Right atrium auricular region (tissue), 2 donors: ENCODE measurements around the gene NBPF1. TPM values are rescaled to one million over a fixed set of nuclear protein-coding genes. Genes with fewer than 3 reads are reported as not detected.
"Not testable (repeated sequence)": the region's sequence is repeated elsewhere in the genome, so short reads cannot be mapped to it uniquely, and the experiment has no call there.

Experiments
- DNase-seq: peaks from one replicate; pipeline ENCODE4 v3.0.0-alpha.2; 2019; ENCODE audit warnings: low spot score
- H3K27ac ChIP-seq, 2 donors: fragments of 200-600 bp; sonication (generic); 1 replicate in 1 of 2; 2 replicates in 1 of 2; pipeline ENCODE4 v1.5.1; 2016 to 2019
- H3K27me3 ChIP-seq, 2 donors: fragments of 200-600 bp; sonication (generic); one replicate each; pipeline versions ENCODE4 v1.5.1 to v1.6.0; 2017 to 2019
- H3K36me3 ChIP-seq: fragments of 200-600 bp; sonication (generic); one replicate; pipeline ENCODE4 v1.5.1; 2016
- H3K4me1 ChIP-seq, 2 donors: fragments of 200-600 bp; sonication (generic); one replicate each; pipeline versions ENCODE4 v1.5.1 to v1.6.0; 2017 to 2019
- H3K4me3 ChIP-seq, 2 donors: fragments of 200-600 bp; sonication (generic); 1 replicate in 1 of 2; 2 replicates in 1 of 2; pipeline ENCODE4 v1.5.1; 2017 to 2019; ENCODE audit warnings: mild to moderate bottlenecking in 1 of 2, moderate library complexity in 1 of 2
- H3K9me3 ChIP-seq, 2 donors: fragments of 200-600 bp; sonication (generic); one replicate each; pipeline ENCODE4 v1.5.1; 2019
- total RNA-seq, 2 donors: library from RNA; depleted of rRNA; stranded (reverse); fragments of >200 nt; gene quantifications; one replicate each; pipeline ENCODE4 v1.1.0, GENCODE V29; 2016
- TF ChIP-seq, protein P1 (sequence below), 2 donors: fragments of 200-600 bp; sonication (generic); IDR thresholded peaks; one replicate each; pipeline ENCODE4 v1.5.1; 2019; ENCODE audit warnings: antibody characterized with exemption in 2 of 2

The NBPF1 gene
- total RNA-seq, 2 donors from 2014 or later, result 15.1 to 20.0 TPM

DNA sequence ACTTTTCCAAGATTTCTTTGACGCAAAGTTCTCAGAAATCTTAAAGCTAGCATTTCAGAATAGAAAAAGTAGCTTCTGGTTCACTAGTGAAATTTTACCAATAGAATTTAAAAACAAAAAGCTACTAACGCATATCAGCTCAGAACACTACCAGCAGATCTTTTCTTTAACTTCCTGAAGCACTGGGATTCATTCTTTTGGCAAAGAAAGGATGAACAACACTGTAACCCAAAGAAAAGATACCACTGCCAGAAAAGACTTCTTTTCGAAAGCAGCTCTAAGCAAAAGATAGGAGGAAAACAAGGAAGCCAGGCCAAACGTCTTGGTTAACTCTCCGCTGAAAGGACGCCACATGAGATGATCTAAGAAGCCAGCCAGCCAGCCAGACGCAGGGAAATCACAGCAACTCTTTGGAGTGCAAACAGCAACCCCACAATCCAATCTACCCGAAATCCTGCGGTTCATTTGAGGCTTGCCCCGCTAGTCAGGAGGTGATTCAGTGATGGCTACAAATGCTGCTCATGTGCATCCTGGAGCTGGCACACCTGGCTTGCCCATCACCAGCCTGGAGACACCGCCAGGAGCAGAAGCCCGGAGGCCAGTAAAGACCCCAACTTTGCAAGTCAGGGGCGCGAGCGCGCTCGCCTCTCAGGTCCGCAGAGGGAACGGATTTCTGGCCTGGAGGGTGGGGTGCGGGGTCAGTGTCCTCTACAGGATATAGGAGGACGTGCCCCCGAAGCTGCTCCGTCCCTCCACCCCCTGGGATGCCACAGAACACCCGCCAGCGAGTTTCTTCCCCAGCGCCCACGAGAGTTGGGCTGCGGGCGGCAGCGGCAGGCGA lies 812 bp downstream of the NBPF1 start:
- H3K27me3 ChIP-seq, result no peaks in the 10 kb centered on the region
- peaks cover 0 to 23% of the 10 kb centered on the region in 2 donors for H3K4me1 ChIP-seq
- peak overlapping the region; percentile 54 to 65 for H3K4me3 ChIP-seq
- peak overlapping the region; percentile 80 to 84 for H3K27ac ChIP-seq
- TF ChIP-seq, protein P1, sequence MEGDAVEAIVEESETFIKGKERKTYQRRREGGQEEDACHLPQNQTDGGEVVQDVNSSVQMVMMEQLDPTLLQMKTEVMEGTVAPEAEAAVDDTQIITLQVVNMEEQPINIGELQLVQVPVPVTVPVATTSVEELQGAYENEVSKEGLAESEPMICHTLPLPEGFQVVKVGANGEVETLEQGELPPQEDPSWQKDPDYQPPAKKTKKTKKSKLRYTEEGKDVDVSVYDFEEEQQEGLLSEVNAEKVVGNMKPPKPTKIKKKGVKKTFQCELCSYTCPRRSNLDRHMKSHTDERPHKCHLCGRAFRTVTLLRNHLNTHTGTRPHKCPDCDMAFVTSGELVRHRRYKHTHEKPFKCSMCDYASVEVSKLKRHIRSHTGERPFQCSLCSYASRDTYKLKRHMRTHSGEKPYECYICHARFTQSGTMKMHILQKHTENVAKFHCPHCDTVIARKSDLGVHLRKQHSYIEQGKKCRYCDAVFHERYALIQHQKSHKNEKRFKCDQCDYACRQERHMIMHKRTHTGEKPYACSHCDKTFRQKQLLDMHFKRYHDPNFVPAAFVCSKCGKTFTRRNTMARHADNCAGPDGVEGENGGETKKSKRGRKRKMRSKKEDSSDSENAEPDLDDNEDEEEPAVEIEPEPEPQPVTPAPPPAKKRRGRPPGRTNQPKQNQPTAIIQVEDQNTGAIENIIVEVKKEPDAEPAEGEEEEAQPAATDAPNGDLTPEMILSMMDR (IDR thresholded peaks at IDR 0.05), result no peak
- H3K9me3 ChIP-seq, result no peaks in the 10 kb centered on the region
- DNase-seq, result peak; percentile 98
- H3K36me3 ChIP-seq, result peaks cover 9% of the 10 kb centered on the region

DNA sequence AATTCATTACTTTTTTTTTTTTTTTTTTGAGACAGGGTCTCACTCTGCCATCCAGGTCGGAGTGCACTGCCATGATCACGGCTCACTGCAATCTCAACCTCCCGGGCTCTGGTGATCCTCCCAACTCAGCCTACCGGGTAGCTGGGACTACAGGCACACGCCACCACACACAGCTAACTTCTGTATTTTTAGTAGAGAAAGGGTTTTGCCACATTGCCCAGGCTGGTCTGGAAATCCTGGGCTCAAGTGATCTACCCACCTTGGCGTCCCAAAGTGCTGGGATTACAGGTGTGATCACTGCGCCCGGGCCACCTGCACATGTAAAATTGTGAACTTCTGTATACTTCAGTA lies 1.4 kb downstream of the NBPF1 start:
- Histone ChIP-seq H3K4me3 (peak overlapping the region; percentile 54 to 65), H3K27ac (peak overlapping the region; percentile 80 to 84), H3K36me3 (peaks cover 15% of the 10 kb centered on the region), H3K4me1 (peaks cover 0 to 23% of the 10 kb centered on the region in 2 donors)
- not testable (repeated sequence) for H3K9me3 ChIP-seq, H3K27me3 ChIP-seq
- DNase-seq, result peak; percentile 70

DNA sequence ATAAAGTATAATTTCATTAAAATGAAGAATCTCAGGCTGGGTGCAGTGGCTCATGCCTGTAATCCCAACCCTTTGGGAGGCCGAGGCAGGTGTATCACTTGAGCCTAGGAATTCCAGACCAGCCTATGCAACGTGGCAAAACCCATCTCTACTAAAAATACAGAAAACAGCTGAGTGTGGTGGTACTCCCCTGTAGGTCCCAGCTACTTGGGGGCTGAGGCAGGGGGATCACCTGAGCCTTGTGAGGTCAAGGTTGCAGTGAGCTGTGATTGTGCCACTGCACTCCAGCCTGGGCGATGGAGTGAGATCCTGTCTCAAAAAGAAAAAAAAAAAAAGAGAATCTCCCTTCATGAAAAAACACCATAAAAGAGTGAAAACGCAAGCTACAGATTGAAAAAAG lies 2.2 kb downstream of the NBPF1 start:
- Histone ChIP-seq H3K4me1 (peaks cover 0 to 23% of the 10 kb centered on the region in 2 donors), H3K36me3 (peaks cover 21% of the 10 kb centered on the region)
- not testable (repeated sequence) for H3K27me3 ChIP-seq, H3K27ac ChIP-seq, H3K9me3 ChIP-seq, H3K4me3 ChIP-seq
- peak; percentile 60 for DNase-seq

DNA sequence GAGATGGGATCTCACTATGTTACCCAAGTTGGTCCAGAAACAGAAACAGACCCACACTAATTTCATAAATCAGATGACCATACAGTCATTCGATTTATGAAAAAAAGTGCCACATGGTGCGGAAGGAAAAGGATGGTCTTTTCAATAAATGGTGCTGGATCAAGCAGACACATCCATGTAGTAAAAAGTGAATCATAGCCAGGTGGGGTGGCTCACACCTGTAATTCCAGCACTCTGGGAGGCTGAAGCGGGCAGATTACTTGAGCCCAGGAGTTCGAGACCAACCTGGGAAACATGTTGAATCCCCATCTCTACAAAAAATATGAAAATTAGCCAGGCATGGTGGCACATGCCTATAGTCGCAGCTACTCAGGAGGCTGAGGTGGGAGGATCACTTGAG lies 2.8 kb downstream of the NBPF1 start:
- not testable (repeated sequence) for H3K27me3 ChIP-seq, H3K4me3 ChIP-seq, H3K9me3 ChIP-seq, H3K27ac ChIP-seq
- Histone ChIP-seq H3K36me3 (peaks cover 28% of the 10 kb centered on the region), H3K4me1 (peaks cover 0 to 23% of the 10 kb centered on the region in 2 donors)
- DNase-seq, result peak; percentile 57

DNA sequence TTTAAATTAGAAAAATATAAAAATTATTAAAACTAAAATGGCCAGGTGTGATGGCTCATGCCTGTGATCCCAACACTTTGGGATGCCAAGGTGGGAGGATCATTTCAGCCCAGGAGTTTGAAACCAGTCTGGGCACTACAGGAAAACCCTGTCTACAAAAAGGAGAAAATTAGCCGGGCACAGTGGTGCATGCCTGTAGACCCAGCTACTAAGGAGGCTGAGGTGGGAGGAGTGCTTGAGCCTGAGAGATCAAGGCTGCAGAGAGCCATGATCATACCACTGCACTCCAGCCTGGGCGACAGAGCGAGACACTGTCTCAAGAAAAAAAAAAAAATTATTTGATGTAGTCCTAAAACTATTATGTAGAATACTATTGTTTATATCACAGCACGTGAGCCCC lies 3.6 kb downstream of the NBPF1 start:
- H3K27ac ChIP-seq, H3K4me3 ChIP-seq, H3K9me3 ChIP-seq, H3K27me3 ChIP-seq: not testable (repeated sequence)
- peaks cover 0 to 23% of the 10 kb centered on the region in 2 donors for H3K4me1 ChIP-seq
- peak; percentile 61 for DNase-seq
- H3K36me3 ChIP-seq, result peaks cover 30% of the 10 kb centered on the region

DNA sequence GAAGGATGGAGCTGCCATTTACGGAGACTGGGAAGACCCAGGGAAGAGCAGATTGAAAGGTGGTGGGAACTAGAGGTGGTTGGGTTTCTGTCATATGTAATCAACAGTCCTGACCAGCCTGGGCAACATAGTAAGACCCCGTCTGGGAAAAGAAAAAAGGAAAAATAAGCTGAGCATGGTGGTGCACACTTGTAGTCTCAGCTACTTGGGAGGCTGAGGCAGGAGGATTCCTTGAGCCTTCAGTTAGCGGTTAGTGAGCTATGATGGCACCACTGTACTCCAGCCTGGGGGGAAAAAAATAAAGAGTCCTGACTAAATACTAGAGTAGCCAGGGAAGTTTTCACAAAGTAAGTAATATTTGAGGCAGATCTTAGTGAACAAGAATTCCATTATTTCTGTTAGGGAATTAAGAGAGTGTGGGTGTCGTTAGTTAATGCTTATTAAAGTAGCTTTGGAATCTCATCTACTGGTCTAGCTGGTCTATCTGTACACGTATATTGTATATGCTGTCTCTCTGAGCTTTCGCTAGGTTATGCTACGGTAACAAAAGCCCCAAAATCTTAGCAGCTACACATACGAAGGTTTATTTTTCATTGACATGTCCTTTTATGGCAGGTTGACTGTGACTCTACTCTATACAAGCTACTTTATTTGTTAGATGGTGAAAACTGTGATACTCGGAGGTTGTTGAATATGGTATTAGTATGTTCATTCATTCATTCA lies 4.4 kb downstream of the NBPF1 start:
- Histone ChIP-seq H3K4me3 (no peak overlapping the region), H3K9me3 (no peaks in the 10 kb centered on the region), H3K27ac (no peak overlapping the region), H3K27me3 (no peaks in the 10 kb centered on the region), H3K4me1 (peaks cover 0 to 20% of the 10 kb centered on the region in 2 donors), H3K36me3 (peaks cover 30% of the 10 kb centered on the region)
- TF ChIP-seq, protein P1 (IDR thresholded peaks at IDR 0.05), result no peak
- no peak for DNase-seq

DNA sequence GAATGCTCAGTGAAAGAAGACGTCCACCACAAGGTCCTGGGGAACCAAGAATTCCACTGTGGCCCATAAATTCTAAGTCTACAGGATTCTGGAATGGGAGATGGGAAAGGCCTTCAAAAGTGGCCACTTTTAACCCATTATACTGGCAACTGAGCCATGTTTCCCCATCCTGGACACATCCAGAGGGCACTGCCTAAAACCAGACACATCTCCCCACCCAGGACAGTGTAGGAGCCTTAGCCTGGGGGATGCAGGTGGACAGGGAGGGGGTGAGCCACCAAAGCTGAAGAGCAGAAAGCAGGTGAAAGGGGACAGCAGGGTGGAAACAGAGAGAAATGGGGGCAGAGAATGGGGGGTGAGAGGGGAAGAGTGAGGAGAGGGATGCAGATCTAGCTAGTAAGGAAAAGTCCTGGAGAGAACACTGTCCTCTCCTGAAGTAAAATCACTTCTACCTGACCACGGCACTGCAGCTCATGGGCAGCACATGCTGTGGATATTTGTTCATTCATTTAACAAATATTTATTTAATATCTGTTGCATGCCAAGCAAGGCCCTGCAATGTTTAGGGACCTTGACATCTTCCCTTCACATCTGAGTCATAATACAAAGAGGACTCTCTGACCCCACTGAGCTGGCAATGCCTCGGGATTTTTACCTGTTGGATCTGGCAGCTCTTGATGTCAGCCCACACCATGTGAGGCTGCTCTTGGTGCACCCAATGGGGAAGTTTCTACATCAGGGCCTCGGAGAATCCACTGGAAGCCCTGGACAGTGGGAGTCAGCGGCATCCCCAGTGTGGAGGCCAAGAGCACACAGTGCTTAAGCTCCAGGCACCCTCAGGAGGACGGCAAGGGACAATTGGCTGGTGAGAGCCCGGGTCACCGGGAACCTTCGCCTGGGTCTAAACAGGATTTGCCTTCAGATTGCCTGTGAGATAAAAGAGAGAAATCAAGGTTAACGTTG lies 5.2 kb downstream of the NBPF1 start:
- H3K4me1 ChIP-seq, result peaks cover 0 to 16% of the 10 kb centered on the region in 2 donors
- not testable (repeated sequence) for H3K27me3 ChIP-seq, DNase-seq

DNA sequence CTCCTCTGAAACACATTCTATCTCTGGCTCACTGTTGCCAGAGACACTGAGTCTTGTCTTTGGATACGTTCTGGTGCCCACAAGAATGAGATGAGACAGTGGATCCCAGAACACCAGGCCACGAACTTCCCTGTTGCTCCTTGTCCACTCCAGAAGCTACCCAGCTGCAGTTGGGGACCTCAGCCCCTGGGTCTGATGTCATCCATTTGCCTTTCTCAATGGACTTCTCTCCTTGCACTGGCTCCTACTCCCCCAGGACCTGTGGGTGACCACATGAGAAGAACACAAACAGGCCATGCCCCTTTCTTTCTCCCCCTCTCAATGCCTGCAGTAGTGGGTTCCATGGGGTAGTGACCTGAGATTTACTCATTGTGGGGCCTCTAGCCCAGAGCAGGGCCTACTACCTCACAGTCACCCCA lies 5.9 kb downstream of the NBPF1 start:
- H3K4me3 ChIP-seq, result no peak overlapping the region
- H3K36me3 ChIP-seq, result peaks cover 30% of the 10 kb centered on the region
- no peak overlapping the region for H3K27ac ChIP-seq
- no peaks in the 10 kb centered on the region for H3K27me3 ChIP-seq
- H3K9me3 ChIP-seq, result no peaks in the 10 kb centered on the region
- peaks cover 0 to 11% of the 10 kb centered on the region in 2 donors for H3K4me1 ChIP-seq
- TF ChIP-seq, protein P1 (IDR thresholded peaks at IDR 0.05), result no peak
- DNase-seq, result peak; percentile 64

More for the DNA sequence above, 5.2 kb downstream of the NBPF1 start:
- peaks cover 30% of the 10 kb centered on the region for H3K36me3 ChIP-seq
- H3K9me3 ChIP-seq, H3K27ac ChIP-seq, H3K4me3 ChIP-seq: not testable (repeated sequence)

DNA sequence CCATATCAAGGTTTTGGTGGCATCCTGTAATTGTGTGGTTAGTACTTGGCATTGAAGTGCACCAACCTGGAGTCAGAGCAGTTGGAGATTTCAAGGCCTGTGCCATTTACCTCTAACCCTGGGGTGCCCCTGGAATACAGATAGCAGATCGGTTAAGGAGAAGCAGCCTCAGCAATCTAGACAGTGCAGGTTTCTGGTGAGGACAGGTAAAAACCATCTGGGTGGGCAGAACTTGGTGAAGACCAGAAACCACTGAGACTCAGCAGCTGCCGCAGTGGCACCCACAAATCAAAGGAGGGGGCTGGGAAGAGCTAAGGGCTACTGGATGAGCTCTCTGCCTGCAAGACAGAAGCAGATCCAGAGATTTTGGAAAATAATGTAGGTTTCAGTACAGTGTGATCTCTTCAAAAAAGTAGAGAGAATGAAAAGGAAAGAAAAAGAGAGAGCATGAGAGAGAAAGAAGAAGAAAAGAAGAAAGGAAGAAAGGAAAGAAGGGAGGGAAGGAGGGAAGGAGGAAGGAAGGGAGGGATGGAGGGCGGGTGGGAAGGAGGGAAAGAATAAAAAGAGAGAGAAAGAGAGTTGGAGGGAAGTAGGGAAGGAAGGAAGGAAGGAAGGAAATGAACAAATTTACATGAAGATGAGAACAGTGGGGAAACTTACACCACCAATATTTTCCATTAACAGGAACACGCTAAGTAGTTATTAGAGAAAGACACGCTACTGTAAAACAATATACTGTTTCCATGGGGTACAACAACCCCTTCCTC lies 6.5 kb downstream of the NBPF1 start:
- H3K4me1 ChIP-seq, H3K4me3 ChIP-seq, H3K27me3 ChIP-seq, H3K9me3 ChIP-seq, H3K27ac ChIP-seq, DNase-seq: not testable (repeated sequence)
- H3K36me3 ChIP-seq, result peaks cover 30% of the 10 kb centered on the region
